Parathyroid adenoma (tissue), 2 donors: ENCODE measurements around the gene CEP83.

Experiments used
- H2AFZ ChIP-seq: fragments of 300-600 bp; sonication (generic); one replicate; pipeline ENCODE4 v1.7.0; 2017; ENCODE audit warnings: antibody characterized with exemption, mild to moderate bottlenecking
- H3K27ac ChIP-seq: fragments of 300-600 bp; sonication (generic); one replicate; pipeline ENCODE4 v1.7.0; 2017
- H3K27me3 ChIP-seq: fragments of 300-600 bp; sonication (generic); one replicate; pipeline ENCODE4 v1.7.0; 2017; ENCODE audit warnings: low read length; ENCODE audit not compliant: control insufficient read depth, insufficient read depth
- H3K36me3 ChIP-seq: fragments of 300-600 bp; sonication (generic); one replicate; pipeline ENCODE4 v1.7.0; 2017; ENCODE audit warnings: low read length; ENCODE audit not compliant: control insufficient read depth, insufficient read depth
- H3K4me1 ChIP-seq: fragments of 300-600 bp; sonication (generic); one replicate; pipeline ENCODE4 v1.7.0; 2017; ENCODE audit warnings: control low read depth
- H3K4me2 ChIP-seq: fragments of 300-600 bp; sonication (generic); one replicate; pipeline ENCODE4 v1.7.0; 2017; ENCODE audit warnings: low read length
- H3K4me3 ChIP-seq: fragments of 300-600 bp; sonication (generic); one replicate; pipeline ENCODE4 v1.7.0; 2017; ENCODE audit warnings: low read depth, low read length
- H3K79me2 ChIP-seq: fragments of 300-600 bp; sonication (generic); one replicate; pipeline ENCODE4 v1.7.0; 2017; ENCODE audit warnings: control low read depth
- H3K9ac ChIP-seq: fragments of 300-600 bp; sonication (generic); one replicate; pipeline ENCODE4 v1.7.0; 2017; ENCODE audit warnings: mild to moderate bottlenecking
- H3K9me3 ChIP-seq: fragments of 300-600 bp; sonication (generic); one replicate; pipeline ENCODE4 v1.7.0; 2017; ENCODE audit warnings: low read length; ENCODE audit not compliant: control insufficient read depth
- CTCF ChIP-seq: fragments of 300-600 bp; sonication (generic); IDR thresholded peaks from one replicate; pipeline ENCODE4 v1.7.0; 2017; ENCODE audit warnings: antibody characterized with exemption, mild to moderate bottlenecking
- donor health status: primary hyperparathyroidism.

The CEP83 gene

DNA sequence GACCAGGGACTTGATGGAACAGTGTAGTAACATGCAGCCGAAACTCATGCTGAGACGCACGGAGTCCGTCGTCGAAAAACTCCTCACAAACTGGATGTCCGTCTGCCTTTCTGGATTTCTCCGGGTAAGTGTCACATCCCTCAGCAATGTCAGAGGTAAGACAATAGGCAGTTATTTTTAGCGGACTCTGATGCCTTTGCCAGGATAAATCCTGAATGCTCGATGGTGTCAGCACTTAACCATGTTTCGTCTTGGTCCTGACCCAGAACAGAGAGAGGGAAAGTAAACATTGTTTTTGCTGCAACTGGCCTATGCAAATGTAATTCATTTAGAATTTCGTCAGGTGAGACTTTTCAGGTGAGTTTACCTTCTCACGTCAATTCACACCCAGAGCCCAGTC lies 198.9 kb downstream of the CEP83 start:
- no peaks in the 10 kb centered on the region for H3K9me3 ChIP-seq
- no peak overlapping the region for H3K4me3 ChIP-seq
- H3K27ac ChIP-seq, result no peak overlapping the region
- H3K27me3 ChIP-seq, result no peaks in the 10 kb centered on the region
- H3K79me2 ChIP-seq, result no peaks in the 10 kb centered on the region
- TF ChIP-seq CTCF, result no peak
- no peak overlapping the region for H3K4me2 ChIP-seq
- no peaks in the 10 kb centered on the region for H3K4me1 ChIP-seq
- no peak overlapping the region for H3K9ac ChIP-seq
- no peak overlapping the region for H2AFZ ChIP-seq
- no peaks in the 10 kb centered on the region for H3K36me3 ChIP-seq

GRCh38 chr12:94260017-94260416 lies 199.7 kb downstream of the CEP83 start:
- Histone ChIP-seq H3K4me2 (no peak overlapping the region), H2AFZ (no peak overlapping the region), H3K9ac (no peak overlapping the region), H3K9me3 (no peaks in the 10 kb centered on the region), H3K36me3 (no peaks in the 10 kb centered on the region), H3K27ac (no peak overlapping the region), H3K79me2 (no peaks in the 10 kb centered on the region), H3K4me1 (no peaks in the 10 kb centered on the region), H3K27me3 (no peaks in the 10 kb centered on the region), H3K4me3 (no peak overlapping the region)
- TF ChIP-seq CTCF, result no peak

DNA sequence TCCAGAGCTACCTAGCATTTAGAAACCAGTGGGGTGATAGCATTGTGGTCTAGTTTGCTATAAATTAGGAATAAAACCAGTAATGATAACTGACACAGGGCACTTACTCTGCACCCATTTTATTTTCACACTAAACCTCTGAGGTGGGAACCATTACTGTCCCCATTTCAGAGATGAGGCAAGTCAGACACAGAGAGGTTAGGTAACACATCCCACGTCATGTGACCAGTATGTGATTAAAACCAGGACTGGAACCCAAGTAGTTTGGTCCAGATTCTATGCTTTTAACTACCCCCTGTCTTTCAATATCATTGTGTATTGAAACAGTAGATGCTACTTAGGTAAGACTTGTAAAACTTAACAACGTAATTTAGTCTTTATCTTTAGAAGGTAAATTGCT lies 201.1 kb downstream of the CEP83 start:
- H3K27ac ChIP-seq, result no peak overlapping the region
- TF ChIP-seq CTCF, result no peak
- H3K27me3 ChIP-seq, result no peaks in the 10 kb centered on the region

More for the DNA sequence above, 201.1 kb downstream of the CEP83 start:
- H3K79me2 ChIP-seq, result no peaks in the 10 kb centered on the region
- H3K4me3 ChIP-seq, result no peak overlapping the region
- no peaks in the 10 kb centered on the region for H3K36me3 ChIP-seq
- no peak overlapping the region for H3K9ac ChIP-seq
- H3K4me2 ChIP-seq, result no peak overlapping the region
- no peak overlapping the region for H2AFZ ChIP-seq
- H3K4me1 ChIP-seq, result no peaks in the 10 kb centered on the region
- no peaks in the 10 kb centered on the region for H3K9me3 ChIP-seq
